IPS-NIHi7 (cell line): ENCODE data around the gene HNRNPL.
"Not testable (repeated sequence)": the region's sequence is repeated elsewhere in the genome, so short reads cannot be mapped to it uniquely, and the experiment has no call there.

Experiments used
- DNase-seq: peaks from one replicate; pipeline ENCODE4 v3.0.0; 2012; ENCODE audit warnings: mixed read lengths; ENCODE audit errors: extremely low spot score

Gene HNRNPL

DNA sequence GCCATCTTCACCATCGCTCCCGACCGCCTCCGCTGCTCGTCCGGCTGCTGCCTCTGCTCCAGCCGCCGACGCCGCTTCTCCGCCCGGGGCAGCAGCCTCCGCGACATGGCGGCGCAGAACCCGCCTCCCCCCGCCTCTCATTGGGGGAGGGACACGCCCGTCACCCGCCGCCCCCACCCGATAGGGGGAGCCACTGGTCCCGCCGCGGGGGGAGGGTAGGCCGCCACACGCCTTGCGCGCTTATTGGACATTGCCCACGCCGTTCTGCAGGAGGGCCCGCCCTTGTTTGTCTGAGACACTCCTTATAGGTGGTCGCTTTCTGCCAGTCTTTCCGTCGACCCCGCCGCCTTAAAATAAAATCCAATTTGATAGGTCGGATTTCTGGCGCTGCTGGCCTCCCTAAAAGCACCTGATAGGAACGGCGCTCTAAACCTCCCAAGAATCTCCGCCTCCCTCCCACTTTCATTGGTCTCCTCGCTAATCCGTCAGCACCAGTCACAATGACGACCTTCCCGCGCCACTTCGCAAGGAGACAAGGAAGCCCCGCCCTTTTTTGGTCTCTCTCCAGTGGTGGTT, at the start of gene HNRNPL:
Gene HNRNPL (minus strand): TSS at position 127 of the 576 bp plus-strand sequence. CDS start 20 bp downstream, at position 107.
- DNase-seq: peak; percentile 93

DNA sequence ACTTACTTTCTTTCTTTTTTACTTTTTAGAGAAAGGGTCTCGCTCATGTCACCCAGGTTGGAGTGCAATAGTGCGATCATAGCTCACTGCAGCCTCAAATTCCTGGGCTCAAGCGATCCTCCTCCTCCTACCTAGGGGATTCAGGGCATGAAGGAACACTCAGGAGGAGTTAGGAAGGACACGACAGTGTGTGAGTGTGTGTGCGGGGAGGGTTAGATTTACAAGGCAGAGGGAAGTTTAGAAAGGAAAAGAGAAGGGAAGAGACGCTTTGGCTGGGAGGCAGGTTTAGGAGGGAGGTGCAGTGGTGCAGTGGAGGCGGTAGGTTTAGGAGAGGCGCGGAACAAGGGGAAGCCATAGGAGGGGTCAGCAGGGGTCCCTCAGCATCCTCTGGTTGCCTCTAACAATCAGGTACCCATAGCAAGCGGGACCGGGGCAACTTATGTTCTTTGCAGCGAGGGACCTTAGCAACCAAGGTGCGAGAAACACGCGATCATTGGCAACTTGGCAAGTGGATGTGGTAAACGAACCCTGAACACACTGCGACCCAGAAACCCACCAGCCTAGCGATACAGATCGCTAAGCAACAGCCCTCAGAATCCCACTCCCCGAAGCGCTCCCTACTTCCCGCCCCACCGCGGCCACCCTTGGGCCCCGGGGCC, 49.1 kb upstream of the HNRNPL start:
- no peak for DNase-seq

GRCh38 chr19:38894968-38895367, 45.2 kb upstream of the HNRNPL start:
- DNase-seq: no peak

GRCh38 chr19:38893341-38893771, 43.6 kb upstream of the HNRNPL start:
- DNase-seq: no peak

GRCh38 chr19:38892841-38893240, 43.1 kb upstream of the HNRNPL start:
- DNase-seq: no peak

- no peak for DNase-seq
Observed at GRCh38 chr19:38891771-38892170, 42.0 kb upstream of the HNRNPL start.

DNA sequence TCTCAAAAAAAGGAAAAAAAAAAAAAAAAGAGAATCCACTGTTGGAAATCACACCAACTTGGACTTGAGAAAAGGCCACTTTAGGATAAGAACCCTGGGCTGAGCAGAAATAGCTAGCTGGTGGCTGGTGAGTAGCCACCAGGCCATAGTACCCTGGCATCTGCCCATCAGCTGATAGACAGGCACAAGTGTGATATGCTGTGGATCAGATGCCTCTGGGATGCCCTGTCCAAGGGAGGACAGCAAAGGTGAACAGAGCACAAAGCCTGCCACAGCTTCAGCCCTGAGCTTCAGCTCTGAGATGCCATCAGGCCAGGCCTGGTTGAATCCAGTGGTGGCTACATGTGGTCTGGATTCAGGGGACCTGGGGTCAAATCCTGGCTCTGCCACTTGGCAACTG, 40.9 kb upstream of the HNRNPL start:
- no peak for DNase-seq

DNA sequence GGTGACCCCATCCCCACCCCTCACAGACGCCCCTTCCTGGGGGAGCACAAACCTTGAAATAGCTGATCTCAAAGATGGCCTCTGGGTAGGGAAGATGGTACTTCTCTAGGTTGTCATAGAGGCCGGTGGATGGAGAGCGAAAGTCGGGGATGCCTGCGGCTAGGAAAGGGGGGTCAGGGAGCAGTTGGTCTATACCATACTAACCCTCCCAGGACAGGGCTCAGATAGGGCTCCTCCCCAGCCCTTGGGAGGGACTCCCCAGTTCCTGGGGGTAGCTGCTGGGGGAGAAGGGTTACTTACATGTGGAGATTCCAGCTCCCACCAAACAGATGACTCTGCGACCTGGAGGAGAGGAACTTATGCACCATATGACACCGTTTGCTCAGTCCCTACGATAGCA, 40.0 kb upstream of the HNRNPL start:
- no peak for DNase-seq

- no peak for DNase-seq
Observed at GRCh38 chr19:38888876-38889275, 39.1 kb upstream of the HNRNPL start.

DNA sequence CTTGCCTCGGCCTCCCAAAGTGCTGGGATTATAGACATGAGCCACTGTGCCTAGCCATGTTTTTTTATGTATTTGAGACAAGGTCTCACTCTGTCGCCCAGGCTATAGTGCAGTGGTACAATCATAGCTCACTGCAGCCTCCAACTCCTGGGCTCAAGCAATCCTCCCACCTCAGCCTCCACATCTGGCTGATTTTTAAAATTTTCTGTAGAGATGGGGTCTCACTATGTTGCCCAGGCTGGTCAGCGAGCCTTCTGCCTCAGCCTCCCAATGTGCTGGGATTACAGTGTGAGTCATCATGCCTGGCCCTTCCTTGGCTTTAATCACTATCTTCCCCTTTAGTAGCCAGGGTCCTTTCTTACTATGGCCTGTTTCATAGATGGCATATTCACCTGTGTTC, 34.9 kb upstream of the HNRNPL start:
- DNase-seq: not testable (repeated sequence)

DNA sequence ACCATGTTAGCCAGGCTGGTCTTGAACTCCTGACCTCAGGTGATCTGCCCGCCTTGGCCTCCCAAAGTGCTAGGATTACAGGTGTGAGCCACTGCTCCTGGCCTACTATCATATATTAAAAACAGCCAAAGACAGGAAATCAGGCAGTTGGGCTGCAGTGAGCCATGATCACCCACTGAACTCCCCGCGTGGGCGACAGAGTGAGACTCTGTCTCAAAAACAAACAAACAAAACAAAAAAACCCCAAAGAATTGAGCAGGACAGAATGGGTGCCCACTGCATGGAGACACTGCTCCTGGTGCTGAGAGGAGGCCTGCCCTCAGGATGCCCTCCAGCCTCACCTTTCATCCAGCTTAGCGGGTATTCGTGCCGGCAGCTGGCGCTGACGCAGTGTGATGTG, 33.5 kb upstream of the HNRNPL start:
- DNase-seq: no peak

DNA sequence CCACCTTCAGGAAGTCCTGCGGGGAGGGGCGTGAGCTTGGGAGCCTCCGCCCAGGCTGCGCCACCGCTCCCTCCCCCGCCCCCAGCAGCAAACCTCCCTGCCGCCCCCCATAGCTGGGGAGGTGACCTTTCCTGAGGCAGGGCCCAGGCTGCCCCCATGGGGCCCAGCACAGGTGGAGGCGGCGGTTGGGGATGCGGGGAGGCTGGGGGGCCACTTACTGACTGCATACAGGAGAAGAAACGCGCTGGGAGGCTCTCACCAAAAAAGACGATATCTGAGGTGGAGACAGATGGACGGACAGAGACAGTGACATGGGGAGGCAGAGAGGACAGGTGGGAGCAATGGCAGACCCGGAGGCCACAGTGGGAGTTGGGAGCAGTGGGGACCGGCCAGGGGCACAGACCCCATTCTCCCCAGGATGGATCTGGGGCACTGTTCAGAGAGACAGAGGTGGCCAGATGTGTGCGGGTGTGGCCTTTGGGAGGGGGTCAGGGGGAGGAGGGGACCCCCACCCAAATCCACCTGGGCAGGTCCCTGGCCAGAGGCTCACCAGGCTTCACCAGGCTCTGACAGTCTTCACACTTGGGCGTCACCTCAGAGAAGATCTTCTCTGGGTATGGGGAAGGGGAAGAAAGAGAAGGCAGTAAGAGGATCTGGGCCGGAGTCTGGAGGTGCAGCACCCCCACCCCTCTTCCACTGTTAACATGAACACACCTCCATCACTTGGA, 31.3 kb upstream of the HNRNPL start:
- peak; percentile 3 for DNase-seq

- peak; percentile 12 for DNase-seq
Observed at GRCh38 chr19:38880076-38880881, 30.5 kb upstream of the HNRNPL start.

- DNase-seq: no peak
Observed at GRCh38 chr19:38879400-38879751, 29.6 kb upstream of the HNRNPL start.

DNA sequence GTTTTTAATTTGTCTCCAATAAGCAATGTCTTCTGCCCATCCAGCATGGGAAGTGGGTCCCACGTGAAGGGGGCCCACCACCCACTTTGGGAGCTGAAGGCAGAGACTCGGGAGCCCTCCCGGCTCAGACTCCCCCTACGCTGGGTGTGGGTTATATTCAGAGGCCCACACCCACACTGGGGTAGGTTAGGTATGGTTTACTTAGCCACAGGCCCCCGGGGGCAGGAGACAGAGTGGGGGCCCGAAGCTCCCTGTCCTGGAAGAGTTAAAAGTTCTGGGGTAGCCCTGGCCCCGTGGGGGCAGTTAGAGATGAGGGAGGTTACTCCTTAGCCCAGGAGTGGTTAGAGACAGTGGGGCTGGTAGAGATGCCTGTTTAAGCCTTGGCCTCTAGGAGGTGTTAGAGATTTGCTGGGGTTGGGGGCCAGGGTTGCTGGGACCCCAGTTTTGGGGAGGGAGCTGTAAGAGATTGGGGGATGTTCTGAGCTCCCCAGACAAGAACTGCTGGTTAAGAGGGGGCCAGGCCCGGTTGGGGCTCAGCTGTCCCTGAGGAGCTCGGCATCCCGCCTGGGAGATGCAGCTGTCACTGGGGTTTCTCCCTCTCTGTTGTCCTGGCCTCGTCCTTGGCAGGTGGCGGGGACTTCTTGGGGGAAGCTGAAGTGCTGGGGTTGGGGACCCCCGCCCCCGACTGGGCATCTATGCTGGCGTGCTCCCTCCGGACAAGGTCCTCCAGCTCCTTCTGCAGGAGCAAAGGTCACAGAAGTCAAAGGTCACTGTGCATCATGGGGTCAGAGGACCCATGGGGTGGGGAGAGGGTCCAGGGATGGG, 29.0 kb upstream of the HNRNPL start:
- DNase-seq: peak; percentile 18

DNA sequence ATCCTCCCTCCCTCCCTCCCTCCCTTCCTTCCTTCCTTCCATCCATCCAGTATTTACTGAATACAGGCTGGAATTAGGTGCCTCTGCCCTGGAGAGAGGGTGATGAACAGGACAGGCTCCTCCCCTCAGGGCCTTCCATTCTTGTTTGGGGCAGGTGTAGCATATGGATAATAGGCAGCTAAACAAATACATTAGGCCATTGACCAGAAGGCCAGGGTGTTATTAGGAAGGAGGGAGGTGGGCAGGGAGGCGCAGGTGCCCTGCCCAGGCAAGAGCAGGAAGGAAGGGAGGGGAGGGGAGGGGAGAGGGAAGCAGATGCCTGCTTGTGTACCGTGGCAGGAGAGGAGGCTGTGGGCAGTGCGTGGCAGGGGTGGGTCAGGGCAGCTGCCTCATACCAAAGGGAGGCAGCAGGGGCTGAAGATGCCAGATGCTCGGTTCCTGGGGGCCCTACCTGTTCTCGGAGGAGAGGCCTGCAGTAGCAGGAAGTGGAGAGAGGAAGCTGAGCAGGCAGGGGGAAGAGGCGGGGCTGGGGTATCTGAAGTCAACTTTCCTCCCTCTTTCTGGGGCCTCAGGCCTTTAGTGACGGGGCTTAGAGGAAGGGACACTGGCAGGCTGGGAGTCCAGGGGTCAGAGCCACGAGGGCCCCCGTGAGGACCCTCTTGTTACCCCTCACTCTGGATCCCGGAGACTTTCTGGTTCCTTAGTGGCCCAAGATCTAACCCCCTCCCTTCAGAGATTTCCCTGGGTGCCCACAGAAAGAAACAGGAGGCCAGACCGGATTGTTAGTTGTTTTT, 28.2 kb upstream of the HNRNPL start, which contains the start of gene RINL:
Gene RINL (minus strand): TSS at position 495 of the 794 bp plus-strand sequence. CDS start 1,533 bp downstream, outside the sequence.
- DNase-seq: peak; percentile 31

DNA sequence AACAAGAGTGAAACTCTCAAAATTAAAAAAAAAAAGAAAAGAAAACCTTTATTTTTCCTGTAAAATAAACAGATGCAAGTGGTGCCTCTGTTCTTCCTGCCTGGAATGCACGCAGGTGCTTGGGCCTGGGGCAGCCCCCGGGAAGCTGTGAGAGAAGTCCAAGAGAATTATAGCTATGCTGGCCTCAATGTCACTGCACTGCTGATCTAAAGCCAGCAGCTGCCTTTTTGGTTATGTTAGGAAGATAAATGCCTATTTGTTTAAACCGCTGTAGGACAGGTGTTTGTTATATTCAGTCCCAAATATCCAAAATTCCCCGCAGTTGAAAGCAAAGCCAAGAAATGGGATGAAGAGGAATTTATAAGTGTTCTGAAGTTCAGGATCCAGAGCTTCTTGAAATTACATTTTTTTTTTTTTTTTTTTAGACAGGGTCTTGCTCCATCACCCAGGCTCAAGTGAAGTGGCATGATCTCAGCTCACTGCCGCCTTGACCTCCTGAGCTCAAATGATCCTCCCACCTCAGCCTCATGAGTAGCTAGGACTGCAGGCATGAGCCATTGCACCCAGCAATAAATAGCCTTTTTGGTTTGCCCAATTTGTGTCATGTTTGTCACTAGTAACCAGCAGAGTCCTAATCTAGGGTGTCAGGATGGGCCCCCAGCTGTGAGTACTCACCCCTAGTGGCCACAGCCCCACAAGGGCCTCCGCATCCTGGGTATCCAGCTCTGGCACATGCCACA, 26.0 kb upstream of the HNRNPL start:
- no peak for DNase-seq

DNA sequence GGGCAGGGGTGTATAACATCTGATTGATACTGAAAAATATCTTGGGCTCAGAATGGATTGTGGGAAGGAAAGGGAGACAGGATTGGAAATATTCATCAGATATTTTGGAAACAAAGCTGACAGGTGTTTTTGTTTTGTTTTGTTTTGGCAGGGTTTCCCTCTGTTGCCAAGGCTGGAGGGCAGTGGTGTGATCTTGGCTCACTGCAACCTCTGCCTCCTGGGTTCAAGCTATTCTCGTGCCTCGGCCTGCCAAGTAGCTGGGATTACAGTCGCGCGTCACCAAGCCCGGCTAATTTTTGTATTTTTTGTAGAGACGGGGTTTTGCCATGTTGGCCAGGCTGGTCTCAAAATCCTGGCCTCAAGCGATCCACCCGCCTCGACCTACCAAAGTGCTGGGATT, 23.6 kb upstream of the HNRNPL start:
- not testable (repeated sequence) for DNase-seq

- DNase-seq: peak; percentile 11
Observed at GRCh38 chr19:38870612-38871011, 20.8 kb upstream of the HNRNPL start.
